ENCODE results near the gene PTPN12.

- no peak for TF ChIP-seq POLR2AphosphoS5 (IDR thresholded peaks at IDR 0.05)
- no peak for TF ChIP-seq EP300 (IDR thresholded peaks at IDR 0.05; ENCODE audit: low read depth)
Observed at GRCh38 chr7:77570330-77571011, 33.4 kb downstream of the PTPN12 start.
